Tibial artery (tissue), 4 donors: Measurements from ENCODE around the gene CDC20B.

ENCODE experiments used
- DNase-seq, 2 donors: peaks; one replicate each; pipeline ENCODE4 v3.0.0-alpha.2; 2019
- H3K27ac ChIP-seq, 2 donors: fragments of 200-600 bp; sonication (generic) in 1 of 2; 1 replicate in 1 of 2; 2 replicates in 1 of 2; pipeline ENCODE4 v1.5.1; 2018 to 2019; ENCODE audit warnings: mild to moderate bottlenecking in 1 of 2
- H3K27me3 ChIP-seq, 2 donors: fragments of 200-600 bp; sonication (generic) in 1 of 2; one replicate each; pipeline versions ENCODE4 v1.5.1 to v1.6.0; 2016 to 2019
- H3K36me3 ChIP-seq, 3 donors: fragments of 200-600 bp; sonication (generic) in 2 of 3; one replicate each; pipeline ENCODE4 v1.5.1; 2016 to 2019; ENCODE audit warnings: mild to moderate bottlenecking in 2 of 3
- H3K4me1 ChIP-seq, 4 donors: fragments of 200-600 bp; sonication (generic) in 2 of 4; 1 replicate in 3 of 4; 2 replicates in 1 of 4; pipeline ENCODE4 v1.5.1; 2016 to 2019
- H3K4me3 ChIP-seq, 2 donors: fragments of 200-600 bp; sonication (generic) in 1 of 2; 1 replicate in 1 of 2; 2 replicates in 1 of 2; pipeline ENCODE4 v1.5.1; 2018 to 2019; ENCODE audit warnings: mild to moderate bottlenecking in 2 of 2
- H3K9me3 ChIP-seq, 3 donors: fragments of 200-600 bp; sonication (generic) in 1 of 3; one replicate each; pipeline ENCODE4 v1.5.1; 2016 to 2019
- intact Hi-C: fragments of 100-400 bp; cut with DNase I; formaldehyde crosslinking; loops from one replicate; pipeline ENCODE4 v1.15.0; 2023; ENCODE audit warnings: low total_unique reads
- TF ChIP-seq, protein P1 (sequence below), 2 experiments: fragments of 200-600 bp in 1 of 2; fragments of 450-650 bp in 1 of 2; IDR thresholded peaks; one replicate each; pipeline ENCODE4 v1.5.1; 2017 to 2019; ENCODE audit warnings: antibody characterized with exemption in 2 of 2, mild to moderate bottlenecking in 1 of 2, moderate library complexity in 1 of 2

CDC20B gene

GRCh38 chr5:55146080-55146479, 26.9 kb downstream of the CDC20B start:
- H3K4me3 ChIP-seq = no peak overlapping the region
- no peaks in the 10 kb centered on the region for H3K9me3 ChIP-seq
- intact Hi-C loops = loop anchor here (5.0 kb wide), 1 partner anchor 239 kb away; no protein-coding TSS in a partner anchor
- DNase-seq = no peak
- TF ChIP-seq, protein P1, sequence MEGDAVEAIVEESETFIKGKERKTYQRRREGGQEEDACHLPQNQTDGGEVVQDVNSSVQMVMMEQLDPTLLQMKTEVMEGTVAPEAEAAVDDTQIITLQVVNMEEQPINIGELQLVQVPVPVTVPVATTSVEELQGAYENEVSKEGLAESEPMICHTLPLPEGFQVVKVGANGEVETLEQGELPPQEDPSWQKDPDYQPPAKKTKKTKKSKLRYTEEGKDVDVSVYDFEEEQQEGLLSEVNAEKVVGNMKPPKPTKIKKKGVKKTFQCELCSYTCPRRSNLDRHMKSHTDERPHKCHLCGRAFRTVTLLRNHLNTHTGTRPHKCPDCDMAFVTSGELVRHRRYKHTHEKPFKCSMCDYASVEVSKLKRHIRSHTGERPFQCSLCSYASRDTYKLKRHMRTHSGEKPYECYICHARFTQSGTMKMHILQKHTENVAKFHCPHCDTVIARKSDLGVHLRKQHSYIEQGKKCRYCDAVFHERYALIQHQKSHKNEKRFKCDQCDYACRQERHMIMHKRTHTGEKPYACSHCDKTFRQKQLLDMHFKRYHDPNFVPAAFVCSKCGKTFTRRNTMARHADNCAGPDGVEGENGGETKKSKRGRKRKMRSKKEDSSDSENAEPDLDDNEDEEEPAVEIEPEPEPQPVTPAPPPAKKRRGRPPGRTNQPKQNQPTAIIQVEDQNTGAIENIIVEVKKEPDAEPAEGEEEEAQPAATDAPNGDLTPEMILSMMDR (IDR thresholded peaks at IDR 0.05) = no peak
- H3K27me3 ChIP-seq = peaks cover 0 to 6% of the 10 kb centered on the region in 2 donors
- no peaks in the 10 kb centered on the region for H3K36me3 ChIP-seq
- H3K4me1 ChIP-seq = peaks cover 0 to 6% (median 0%) of the 10 kb centered on the region in 4 donors
- H3K27ac ChIP-seq = no peak overlapping the region

DNA sequence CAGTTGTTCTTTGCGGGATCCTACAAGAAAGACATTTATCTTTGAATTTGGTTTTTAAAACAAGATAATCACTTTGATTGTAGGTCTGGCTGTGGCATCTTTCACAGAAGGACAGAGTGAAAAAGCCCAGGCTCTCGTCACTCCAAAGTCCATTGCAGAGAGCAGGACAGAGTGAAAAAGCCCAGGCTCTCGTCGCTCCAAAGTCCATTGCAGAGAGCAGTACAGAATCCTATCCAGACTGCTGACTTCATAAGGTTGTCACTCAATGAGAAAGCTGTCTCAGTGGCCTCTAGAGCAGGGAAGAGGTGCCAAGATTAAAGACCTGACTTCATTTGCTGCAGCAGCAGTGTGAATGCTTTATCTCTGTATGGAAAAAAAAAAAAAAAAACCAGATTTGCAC, 29.4 kb downstream of the CDC20B start:
- H3K4me1 ChIP-seq = peaks cover 0 to 6% (median 0%) of the 10 kb centered on the region in 4 donors
- no peak overlapping the region for H3K4me3 ChIP-seq
- H3K27me3 ChIP-seq = peaks cover 0 to 6% of the 10 kb centered on the region in 2 donors
- no peaks in the 10 kb centered on the region for H3K9me3 ChIP-seq
- no peaks in the 10 kb centered on the region for H3K36me3 ChIP-seq
- TF ChIP-seq, protein P1 (IDR thresholded peaks at IDR 0.05) = no peak
- intact Hi-C loops = no loop called here
- H3K27ac ChIP-seq = no peak overlapping the region
- DNase-seq = no peak

DNA sequence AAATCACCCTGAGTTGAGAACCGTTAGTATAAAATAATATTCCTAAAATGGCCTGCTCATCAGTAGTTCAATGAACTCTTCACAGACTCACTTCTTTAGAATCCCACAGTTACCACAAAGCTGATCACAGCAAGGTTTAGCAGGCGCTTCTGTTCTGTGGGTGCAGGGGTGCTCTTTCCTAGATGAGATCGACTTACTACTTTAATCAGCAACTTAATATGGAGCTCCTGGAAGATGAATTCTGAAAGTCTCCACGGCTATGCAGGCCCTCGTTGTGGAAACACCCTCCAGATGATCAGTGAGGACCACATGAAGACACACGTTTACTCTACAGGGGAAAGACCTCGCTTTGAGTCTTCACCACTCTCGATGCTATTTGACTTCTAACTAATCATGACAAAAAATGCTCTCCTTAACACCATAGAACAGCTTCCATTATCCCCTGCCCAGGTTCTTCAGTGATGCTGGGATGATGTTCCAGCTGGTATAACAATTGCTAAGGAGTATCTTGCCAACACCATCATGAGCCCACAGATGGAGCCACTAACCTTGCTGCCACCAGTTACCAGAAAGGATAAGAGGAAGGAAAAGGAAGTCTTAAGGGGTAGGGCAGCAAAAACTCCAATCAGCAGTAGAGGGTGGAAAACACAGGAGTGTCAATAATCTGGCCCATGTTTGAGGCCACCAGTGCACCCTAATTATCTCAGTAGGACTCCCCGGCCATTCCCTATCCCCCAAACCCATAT, 30.9 kb downstream of the CDC20B start:
- no peak overlapping the region for H3K4me3 ChIP-seq
- no peaks in the 10 kb centered on the region for H3K36me3 ChIP-seq
- no peak for DNase-seq
- peaks cover 0 to 6% (median 0%) of the 10 kb centered on the region in 4 donors for H3K4me1 ChIP-seq
- intact Hi-C loops = no loop called here
- TF ChIP-seq, protein P1 (IDR thresholded peaks at IDR 0.05) = no peak
- H3K27ac ChIP-seq = no peak overlapping the region
- H3K9me3 ChIP-seq = no peaks in the 10 kb centered on the region
- H3K27me3 ChIP-seq = peaks cover 0 to 6% of the 10 kb centered on the region in 2 donors

GRCh38 chr5:55140908-55141665, 31.9 kb downstream of the CDC20B start:
- Histone ChIP-seq H3K27ac (no peak overlapping the region), H3K4me3 (no peak overlapping the region), H3K9me3 (no peaks in the 10 kb centered on the region), H3K27me3 (peaks cover 0 to 4% of the 10 kb centered on the region in 2 donors), H3K36me3 (no peaks in the 10 kb centered on the region), H3K4me1 (no peaks in the 10 kb centered on the region)
- intact Hi-C loops = no loop called here
- DNase-seq = no peak
- TF ChIP-seq, protein P1 (IDR thresholded peaks at IDR 0.05) = no peak

- no peak overlapping the region for H3K4me3 ChIP-seq
- no peak for DNase-seq
- no peaks in the 10 kb centered on the region for H3K27me3 ChIP-seq
- no peaks in the 10 kb centered on the region for H3K36me3 ChIP-seq
- no peaks in the 10 kb centered on the region for H3K9me3 ChIP-seq
- intact Hi-C loops = no loop called here
- TF ChIP-seq, protein P1 (IDR thresholded peaks at IDR 0.05) = no peak
- no peak overlapping the region for H3K27ac ChIP-seq
- no peaks in the 10 kb centered on the region for H3K4me1 ChIP-seq
These were observed 36.5 kb downstream of the CDC20B start for GRCh38 chr5:55136521-55136920.
